Measurements from ENCODE around the gene DEDD2.

DNA sequence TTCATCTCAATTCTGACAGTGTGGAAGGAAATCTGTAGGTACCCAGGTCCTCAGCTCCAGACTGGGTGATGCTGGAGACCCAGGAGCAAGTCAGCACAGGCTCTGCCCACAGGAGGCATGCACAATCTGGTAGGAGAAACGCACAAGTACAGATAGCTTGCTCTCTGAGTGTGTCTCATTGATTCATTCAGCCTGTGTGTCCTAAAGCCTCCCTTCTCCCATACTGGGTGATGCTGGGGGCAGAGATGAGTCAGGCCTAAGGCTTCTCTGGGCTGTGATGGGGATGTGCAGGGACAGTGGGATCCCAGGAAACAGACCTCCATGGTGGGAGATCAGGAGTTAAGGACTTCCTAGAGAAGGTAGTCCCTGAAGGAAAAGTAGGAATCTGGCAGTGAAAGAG is 9.4 kb upstream of the DEDD2 start:
- TF ChIP-seq, protein P1, sequence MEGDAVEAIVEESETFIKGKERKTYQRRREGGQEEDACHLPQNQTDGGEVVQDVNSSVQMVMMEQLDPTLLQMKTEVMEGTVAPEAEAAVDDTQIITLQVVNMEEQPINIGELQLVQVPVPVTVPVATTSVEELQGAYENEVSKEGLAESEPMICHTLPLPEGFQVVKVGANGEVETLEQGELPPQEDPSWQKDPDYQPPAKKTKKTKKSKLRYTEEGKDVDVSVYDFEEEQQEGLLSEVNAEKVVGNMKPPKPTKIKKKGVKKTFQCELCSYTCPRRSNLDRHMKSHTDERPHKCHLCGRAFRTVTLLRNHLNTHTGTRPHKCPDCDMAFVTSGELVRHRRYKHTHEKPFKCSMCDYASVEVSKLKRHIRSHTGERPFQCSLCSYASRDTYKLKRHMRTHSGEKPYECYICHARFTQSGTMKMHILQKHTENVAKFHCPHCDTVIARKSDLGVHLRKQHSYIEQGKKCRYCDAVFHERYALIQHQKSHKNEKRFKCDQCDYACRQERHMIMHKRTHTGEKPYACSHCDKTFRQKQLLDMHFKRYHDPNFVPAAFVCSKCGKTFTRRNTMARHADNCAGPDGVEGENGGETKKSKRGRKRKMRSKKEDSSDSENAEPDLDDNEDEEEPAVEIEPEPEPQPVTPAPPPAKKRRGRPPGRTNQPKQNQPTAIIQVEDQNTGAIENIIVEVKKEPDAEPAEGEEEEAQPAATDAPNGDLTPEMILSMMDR (IDR thresholded peaks at IDR 0.05) = no peak
- TF ChIP-seq POLR2A (IDR thresholded peaks at IDR 0.05) = no peak

Measured in testis (tissue), 2 donors.